GM12878 (cell line): Measurements from ENCODE around the gene TRANK1.

Experiments
- TF ChIP-seq, protein P1 (sequence below), 3 experiments: IDR thresholded peaks in 2 of 3; conservative IDR thresholded peaks in 1 of 3; 2 replicates each; pipeline ENCODE4 v1.5.1; 2011; ENCODE audit warnings: low read depth in 3 of 3, low read length in 3 of 3, mild to moderate bottlenecking in 3 of 3, control low read depth in 2 of 3, moderate library complexity in 2 of 3, inconsistent platforms in 1 of 3, mixed read lengths in 1 of 3; ENCODE audit not compliant: control insufficient read depth in 2 of 3, insufficient read depth in 1 of 3; ENCODE audit errors: extremely low read depth in 1 of 3
- TF ChIP-seq, protein P2 (sequence below): fragments of 450-650 bp; IDR thresholded peaks from 2 replicates; pipeline ENCODE4 v1.6.1; 2017; ENCODE audit warnings: mild to moderate bottlenecking, low read depth, inconsistent platforms; ENCODE audit not compliant: poor library complexity, severe bottlenecking
- TF ChIP-seq, protein P3 (sequence below): IDR thresholded peaks from 2 replicates; pipeline ENCODE4 v1.6.1; 2012; ENCODE audit warnings: low read length, inconsistent platforms

DNA sequence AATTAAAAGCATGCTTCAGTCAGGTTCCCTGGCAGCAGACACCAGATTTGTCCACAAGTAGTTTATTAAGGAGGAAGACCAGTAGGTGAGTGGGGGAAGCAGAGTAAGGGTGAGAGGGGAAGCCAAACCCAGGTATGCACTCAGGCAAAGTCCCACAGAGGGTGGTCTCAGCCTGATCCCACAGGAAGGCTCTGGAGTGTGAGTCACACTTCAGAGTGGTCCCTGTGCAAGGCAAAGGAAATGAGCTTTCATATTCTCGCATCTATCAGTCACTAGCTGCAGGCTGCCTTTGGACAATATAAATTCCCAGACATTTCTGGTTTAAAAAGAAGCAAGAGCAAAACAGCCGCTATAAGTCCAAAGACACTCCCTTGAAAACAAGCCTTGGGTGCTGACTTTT is 78.5 kb downstream of the TRANK1 start:
- TF ChIP-seq, protein P1, sequence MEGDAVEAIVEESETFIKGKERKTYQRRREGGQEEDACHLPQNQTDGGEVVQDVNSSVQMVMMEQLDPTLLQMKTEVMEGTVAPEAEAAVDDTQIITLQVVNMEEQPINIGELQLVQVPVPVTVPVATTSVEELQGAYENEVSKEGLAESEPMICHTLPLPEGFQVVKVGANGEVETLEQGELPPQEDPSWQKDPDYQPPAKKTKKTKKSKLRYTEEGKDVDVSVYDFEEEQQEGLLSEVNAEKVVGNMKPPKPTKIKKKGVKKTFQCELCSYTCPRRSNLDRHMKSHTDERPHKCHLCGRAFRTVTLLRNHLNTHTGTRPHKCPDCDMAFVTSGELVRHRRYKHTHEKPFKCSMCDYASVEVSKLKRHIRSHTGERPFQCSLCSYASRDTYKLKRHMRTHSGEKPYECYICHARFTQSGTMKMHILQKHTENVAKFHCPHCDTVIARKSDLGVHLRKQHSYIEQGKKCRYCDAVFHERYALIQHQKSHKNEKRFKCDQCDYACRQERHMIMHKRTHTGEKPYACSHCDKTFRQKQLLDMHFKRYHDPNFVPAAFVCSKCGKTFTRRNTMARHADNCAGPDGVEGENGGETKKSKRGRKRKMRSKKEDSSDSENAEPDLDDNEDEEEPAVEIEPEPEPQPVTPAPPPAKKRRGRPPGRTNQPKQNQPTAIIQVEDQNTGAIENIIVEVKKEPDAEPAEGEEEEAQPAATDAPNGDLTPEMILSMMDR (IDR thresholded peaks at IDR 0.05 in 2 of 3, conservative IDR thresholded peaks at IDR 0.05 in 1 of 3; ENCODE audit: control insufficient read depth in 2 of 3, extremely low read depth in 1 of 3, insufficient read depth in 1 of 3, low read depth in 3 of 3, low read length in 3 of 3) = no peak
- TF ChIP-seq, protein P2, sequence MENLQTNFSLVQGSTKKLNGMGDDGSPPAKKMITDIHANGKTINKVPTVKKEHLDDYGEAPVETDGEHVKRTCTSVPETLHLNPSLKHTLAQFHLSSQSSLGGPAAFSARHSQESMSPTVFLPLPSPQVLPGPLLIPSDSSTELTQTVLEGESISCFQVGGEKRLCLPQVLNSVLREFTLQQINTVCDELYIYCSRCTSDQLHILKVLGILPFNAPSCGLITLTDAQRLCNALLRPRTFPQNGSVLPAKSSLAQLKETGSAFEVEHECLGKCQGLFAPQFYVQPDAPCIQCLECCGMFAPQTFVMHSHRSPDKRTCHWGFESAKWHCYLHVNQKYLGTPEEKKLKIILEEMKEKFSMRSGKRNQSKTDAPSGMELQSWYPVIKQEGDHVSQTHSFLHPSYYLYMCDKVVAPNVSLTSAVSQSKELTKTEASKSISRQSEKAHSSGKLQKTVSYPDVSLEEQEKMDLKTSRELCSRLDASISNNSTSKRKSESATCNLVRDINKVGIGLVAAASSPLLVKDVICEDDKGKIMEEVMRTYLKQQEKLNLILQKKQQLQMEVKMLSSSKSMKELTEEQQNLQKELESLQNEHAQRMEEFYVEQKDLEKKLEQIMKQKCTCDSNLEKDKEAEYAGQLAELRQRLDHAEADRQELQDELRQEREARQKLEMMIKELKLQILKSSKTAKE = no peak
- TF ChIP-seq, protein P3, sequence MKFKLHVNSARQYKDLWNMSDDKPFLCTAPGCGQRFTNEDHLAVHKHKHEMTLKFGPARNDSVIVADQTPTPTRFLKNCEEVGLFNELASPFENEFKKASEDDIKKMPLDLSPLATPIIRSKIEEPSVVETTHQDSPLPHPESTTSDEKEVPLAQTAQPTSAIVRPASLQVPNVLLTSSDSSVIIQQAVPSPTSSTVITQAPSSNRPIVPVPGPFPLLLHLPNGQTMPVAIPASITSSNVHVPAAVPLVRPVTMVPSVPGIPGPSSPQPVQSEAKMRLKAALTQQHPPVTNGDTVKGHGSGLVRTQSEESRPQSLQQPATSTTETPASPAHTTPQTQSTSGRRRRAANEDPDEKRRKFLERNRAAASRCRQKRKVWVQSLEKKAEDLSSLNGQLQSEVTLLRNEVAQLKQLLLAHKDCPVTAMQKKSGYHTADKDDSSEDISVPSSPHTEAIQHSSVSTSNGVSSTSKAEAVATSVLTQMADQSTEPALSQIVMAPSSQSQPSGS = no peak
